ENCODE results near the gene NDP. TPM values are rescaled to one million over a fixed set of nuclear protein-coding genes. Genes with fewer than 3 reads are reported as not detected.

Gene NDP
- total RNA-seq, 1 donor from 2014 or later: not detected

Other genes starting within 250 kb of the NDP start
- gene MAOB, start 90.9 kb downstream of the NDP start, total RNA-seq: 131 TPM